ENCODE measurements around the gene TP53. TPM values are rescaled to one million over a fixed set of nuclear protein-coding genes. Genes with fewer than 3 reads are reported as not detected.
A peak's percentile ranks its signal among the peaks of the same experiment; 100 is the strongest.

TP53 gene
- total RNA-seq, 1 donor from 2014 or later, result 168 TPM

GRCh38 chr17:7704601-7705268, 17.4 kb upstream of the TP53 start, which contains the start of gene EFNB3:
TSS of gene EFNB3 (plus strand) at chr17:7705202. CDS start at chr17:7705599, 397 bp downstream.
- peaks cover 30% of the 10 kb centered on the region for H3K27me3 ChIP-seq (ENCODE audit: control insufficient read depth, insufficient read depth, low read length)
- peak within 1 kb of the TSS; percentile 49 for H3K4me3 ChIP-seq (ENCODE audit: low read depth, low read length)
- DNase-seq (ENCODE audit: low read depth), result no peak
- no peak for TF ChIP-seq CTCF (IDR thresholded peaks at IDR 0.05; ENCODE audit: insufficient read depth, low read length, poor library complexity, severe bottlenecking)
- H3K36me3 ChIP-seq (ENCODE audit: control insufficient read depth, insufficient read depth, low read length), result peaks cover 2% of the 10 kb centered on the region

- DNase-seq (ENCODE audit: low read depth), result no peak
- H3K36me3 ChIP-seq (ENCODE audit: control insufficient read depth, insufficient read depth, low read length), result peaks cover 2% of the 10 kb centered on the region
- peaks cover 30% of the 10 kb centered on the region for H3K27me3 ChIP-seq (ENCODE audit: control insufficient read depth, insufficient read depth, low read length)
- no peak for TF ChIP-seq CTCF (IDR thresholded peaks at IDR 0.05; ENCODE audit: insufficient read depth, low read length, poor library complexity, severe bottlenecking)
- no peak overlapping the region for H3K4me3 ChIP-seq (ENCODE audit: low read depth, low read length)
These were observed 16.5 kb upstream of the TP53 start for GRCh38 chr17:7703584-7704479.

GRCh38 chr17:7702776-7703175, 15.5 kb upstream of the TP53 start:
- H3K36me3 ChIP-seq (ENCODE audit: control insufficient read depth, insufficient read depth, low read length), result peaks cover 2% of the 10 kb centered on the region
- no peak for TF ChIP-seq CTCF (IDR thresholded peaks at IDR 0.05; ENCODE audit: insufficient read depth, low read length, poor library complexity, severe bottlenecking)
- no peak overlapping the region for H3K4me3 ChIP-seq (ENCODE audit: low read depth, low read length)
- peaks cover 30% of the 10 kb centered on the region for H3K27me3 ChIP-seq (ENCODE audit: control insufficient read depth, insufficient read depth, low read length)
- no peak for DNase-seq (ENCODE audit: low read depth)

GRCh38 chr17:7701681-7702080, 14.4 kb upstream of the TP53 start:
- TF ChIP-seq CTCF (IDR thresholded peaks at IDR 0.05; ENCODE audit: insufficient read depth, low read length, poor library complexity, severe bottlenecking), result no peak
- peaks cover 23% of the 10 kb centered on the region for H3K27me3 ChIP-seq (ENCODE audit: control insufficient read depth, insufficient read depth, low read length)
- DNase-seq (ENCODE audit: low read depth), result no peak
- H3K36me3 ChIP-seq (ENCODE audit: control insufficient read depth, insufficient read depth, low read length), result peaks cover 2% of the 10 kb centered on the region
- H3K4me3 ChIP-seq (ENCODE audit: low read depth, low read length), result no peak overlapping the region

GRCh38 chr17:7700510-7700909, 13.2 kb upstream of the TP53 start:
- no peak for DNase-seq (ENCODE audit: low read depth)
- TF ChIP-seq CTCF (IDR thresholded peaks at IDR 0.05; ENCODE audit: insufficient read depth, low read length, poor library complexity, severe bottlenecking), result no peak
- peaks cover 2% of the 10 kb centered on the region for H3K36me3 ChIP-seq (ENCODE audit: control insufficient read depth, insufficient read depth, low read length)
- no peak overlapping the region for H3K4me3 ChIP-seq (ENCODE audit: low read depth, low read length)
- H3K27me3 ChIP-seq (ENCODE audit: control insufficient read depth, insufficient read depth, low read length), result peaks cover 13% of the 10 kb centered on the region

Data from kidney epithelial cell (primary cell).